ENCODE results near the gene TRIM62.

The TRIM62 gene

GRCh38 chr1:33181921-33182341 lies at the start of gene TRIM62:
Gene TRIM62, minus strand, starts transcription at chr1:33182043. Its CDS starts 611 bp downstream, at chr1:33181432.
- DNase-seq (ENCODE audit: low read depth in 2 of 2): peak; percentile 59 to 63

GRCh38 chr1:33231166-33231565 lies 49.3 kb upstream of the TRIM62 start:
- DNase-seq (ENCODE audit: low read depth in 2 of 2): no peak

GRCh38 chr1:33228935-33229487 lies 47.2 kb upstream of the TRIM62 start:
- DNase-seq (ENCODE audit: low read depth in 2 of 2): no peak

GRCh38 chr1:33225586-33225985 lies 43.7 kb upstream of the TRIM62 start:
- DNase-seq (ENCODE audit: low read depth in 2 of 2): no peak

GRCh38 chr1:33224166-33224707 lies 42.4 kb upstream of the TRIM62 start:
- no peak for DNase-seq (ENCODE audit: low read depth in 2 of 2)

GRCh38 chr1:33222381-33222780 lies 40.5 kb upstream of the TRIM62 start:
- DNase-seq (ENCODE audit: low read depth in 2 of 2): no peak

- no peak for DNase-seq (ENCODE audit: low read depth in 2 of 2)
These were observed 39.5 kb upstream of the TRIM62 start for GRCh38 chr1:33221385-33221758.

- DNase-seq (ENCODE audit: low read depth in 2 of 2): no peak
These were observed 39.0 kb upstream of the TRIM62 start for GRCh38 chr1:33220676-33221384.

GRCh38 chr1:33219886-33220661 lies 38.2 kb upstream of the TRIM62 start:
- no peak for DNase-seq (ENCODE audit: low read depth in 2 of 2)

- DNase-seq (ENCODE audit: low read depth in 2 of 2): no peak
These were observed 30.1 kb upstream of the TRIM62 start for GRCh38 chr1:33211972-33212371.

GRCh38 chr1:33206340-33206739 lies 24.5 kb upstream of the TRIM62 start:
- DNase-seq (ENCODE audit: low read depth in 2 of 2): no peak

GRCh38 chr1:33195556-33195955 lies 13.7 kb upstream of the TRIM62 start:
- DNase-seq (ENCODE audit: low read depth in 2 of 2): no peak

GRCh38 chr1:33191731-33192275 lies 10.0 kb upstream of the TRIM62 start:
- no peak for DNase-seq (ENCODE audit: low read depth in 2 of 2)

- DNase-seq (ENCODE audit: low read depth in 2 of 2): no peak
These were observed 8.9 kb upstream of the TRIM62 start for GRCh38 chr1:33190701-33191100.

GRCh38 chr1:33188572-33189275 lies 6.9 kb upstream of the TRIM62 start:
- DNase-seq (ENCODE audit: low read depth in 2 of 2): no peak

GRCh38 chr1:33186936-33187335 lies 5.1 kb upstream of the TRIM62 start:
- no peak for DNase-seq (ENCODE audit: low read depth in 2 of 2)

GRCh38 chr1:33185541-33185940 lies 3.7 kb upstream of the TRIM62 start:
- DNase-seq (ENCODE audit: low read depth in 2 of 2): no peak

- no peak for DNase-seq (ENCODE audit: low read depth in 2 of 2)
These were observed 1.5 kb upstream of the TRIM62 start for GRCh38 chr1:33183306-33183705.

- DNase-seq (ENCODE audit: low read depth in 2 of 2): no peak
These were observed 1.1 kb upstream of the TRIM62 start for GRCh38 chr1:33182896-33183295.

- no peak for DNase-seq (ENCODE audit: low read depth in 2 of 2)
These were observed 578 bp upstream of the TRIM62 start for GRCh38 chr1:33182401-33182841.

All from activated CD8-positive, alpha-beta memory T cell treated with anti-CD3 and anti-CD28 coated beads for 4 hours (primary cell).